ENCODE data around the gene HYAL3.
A peak's percentile ranks its signal among the peaks of the same experiment; 100 is the strongest.

HYAL3 gene

DNA sequence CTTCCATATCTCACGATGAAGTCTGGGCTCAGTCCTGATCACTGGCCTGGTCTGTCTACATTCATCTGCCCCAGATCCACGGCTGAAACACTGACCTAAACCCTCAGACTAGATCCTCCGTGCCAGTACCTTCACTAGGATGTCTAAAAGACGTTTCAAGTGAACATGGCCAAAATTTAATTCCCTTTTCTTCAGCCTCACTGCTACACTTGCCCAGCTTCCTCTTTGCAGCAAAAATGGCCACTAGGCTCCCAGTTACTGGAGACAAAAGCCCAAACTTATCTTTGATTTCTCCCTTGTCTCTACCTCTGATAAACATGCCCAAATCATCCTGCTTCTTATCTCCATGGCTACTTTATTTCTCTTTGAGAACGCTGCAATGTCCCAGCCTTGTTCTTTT, 39.8 kb upstream of the HYAL3 start:
- Histone ChIP-seq H3K27me3 (ENCODE audit: control insufficient read depth, insufficient read depth, low read length) (no peaks in the 10 kb centered on the region), H3K4me3 (ENCODE audit: low read length) (peak overlapping the region; percentile 45), H3K9ac (ENCODE audit: low read length) (no peak overlapping the region), H3K27ac (ENCODE audit: low read depth, low read length) (peak overlapping the region; percentile 38), H3K36me3 (ENCODE audit: control insufficient read depth, insufficient read depth, low read length) (no peaks in the 10 kb centered on the region), H3K4me1 (ENCODE audit: control insufficient read depth, insufficient read depth, low read length) (peaks cover 7% of the 10 kb centered on the region)

DNA sequence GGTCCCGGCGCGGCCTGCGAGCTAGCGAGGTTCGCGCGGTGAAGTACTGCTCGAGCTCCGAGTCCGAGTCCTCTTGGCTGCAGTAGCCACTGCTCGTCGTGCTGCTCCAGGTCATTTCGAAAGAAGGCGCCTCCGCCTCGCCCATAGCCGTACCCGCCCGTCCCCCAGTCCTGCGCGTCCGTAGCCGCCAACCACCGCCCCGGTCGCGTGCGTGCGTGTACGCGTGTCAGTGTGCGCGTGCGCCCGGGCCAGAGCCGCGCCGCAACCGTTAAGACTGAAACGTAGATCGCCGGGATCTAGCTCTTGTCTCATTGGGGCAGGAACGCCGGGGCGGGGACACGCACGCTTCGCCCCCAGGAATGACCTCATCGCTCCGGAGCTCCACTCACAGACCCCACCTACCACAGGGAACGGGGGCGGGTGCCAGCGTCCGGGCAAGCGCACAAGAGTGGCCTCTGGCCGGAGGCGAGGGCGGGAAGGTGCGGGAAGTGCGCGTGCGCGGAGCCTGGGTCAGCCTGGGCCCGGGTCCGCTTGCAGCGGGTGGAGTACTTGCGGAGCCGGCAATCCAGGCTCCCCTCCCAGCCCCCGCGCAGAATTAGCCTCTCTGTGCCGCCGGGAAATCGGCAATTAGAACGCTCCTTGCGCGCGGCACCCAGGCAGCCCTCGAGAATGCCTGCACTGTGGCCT, 38.1 kb upstream of the HYAL3 start:
- Histone ChIP-seq H3K36me3 (ENCODE audit: control insufficient read depth, insufficient read depth, low read length) (no peaks in the 10 kb centered on the region), H3K27ac (ENCODE audit: low read depth, low read length) (peak overlapping the region; percentile 96), H3K4me1 (ENCODE audit: control insufficient read depth, insufficient read depth, low read length) (peaks cover 7% of the 10 kb centered on the region), H3K9ac (ENCODE audit: low read length) (peak overlapping the region; percentile 85), H3K4me3 (ENCODE audit: low read length) (peak overlapping the region; percentile 87), H3K27me3 (ENCODE audit: control insufficient read depth, insufficient read depth, low read length) (no peaks in the 10 kb centered on the region)

DNA sequence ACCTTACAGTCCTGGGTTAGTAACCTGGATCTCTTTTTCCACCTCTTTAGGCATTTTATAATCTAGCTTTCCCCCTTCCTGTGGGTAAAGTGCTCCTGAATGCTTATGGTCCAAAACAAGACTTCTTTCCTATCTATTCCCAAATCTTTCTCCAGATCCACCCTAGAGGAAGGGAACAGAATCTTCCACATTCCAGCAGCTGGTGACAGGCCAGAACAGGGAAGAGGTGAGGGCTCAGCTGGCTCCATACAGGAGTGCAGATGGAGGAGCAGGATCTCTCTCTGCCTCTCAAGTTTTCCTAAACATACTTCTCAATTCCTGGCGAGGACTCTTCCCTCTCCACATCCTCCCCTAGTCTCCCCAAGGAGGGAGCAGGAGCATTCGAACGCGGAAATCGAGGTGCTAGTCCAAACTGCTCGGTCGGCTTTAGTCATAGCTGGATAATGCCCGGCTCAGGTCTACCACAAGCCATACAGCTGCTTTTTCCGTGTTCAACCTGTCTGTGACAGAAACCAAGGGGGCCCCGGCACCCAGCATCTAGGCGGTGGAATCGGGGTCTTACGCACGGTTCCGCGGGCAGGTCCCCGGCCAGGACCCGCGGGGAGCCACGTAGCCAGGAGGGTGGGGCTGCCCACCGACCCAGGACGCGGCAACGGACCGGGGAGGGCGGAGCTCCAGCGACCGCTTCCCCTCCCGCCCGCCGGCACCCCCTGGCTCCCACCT, 37.4 kb upstream of the HYAL3 start:
- Histone ChIP-seq H3K27ac (ENCODE audit: low read depth, low read length) (peak overlapping the region; percentile 96), H3K27me3 (ENCODE audit: control insufficient read depth, insufficient read depth, low read length) (no peaks in the 10 kb centered on the region), H3K9ac (ENCODE audit: low read length) (peak overlapping the region; percentile 85), H3K4me1 (ENCODE audit: control insufficient read depth, insufficient read depth, low read length) (peaks cover 7% of the 10 kb centered on the region), H3K36me3 (ENCODE audit: control insufficient read depth, insufficient read depth, low read length) (no peaks in the 10 kb centered on the region), H3K4me3 (ENCODE audit: low read length) (peak overlapping the region; percentile 87)

DNA sequence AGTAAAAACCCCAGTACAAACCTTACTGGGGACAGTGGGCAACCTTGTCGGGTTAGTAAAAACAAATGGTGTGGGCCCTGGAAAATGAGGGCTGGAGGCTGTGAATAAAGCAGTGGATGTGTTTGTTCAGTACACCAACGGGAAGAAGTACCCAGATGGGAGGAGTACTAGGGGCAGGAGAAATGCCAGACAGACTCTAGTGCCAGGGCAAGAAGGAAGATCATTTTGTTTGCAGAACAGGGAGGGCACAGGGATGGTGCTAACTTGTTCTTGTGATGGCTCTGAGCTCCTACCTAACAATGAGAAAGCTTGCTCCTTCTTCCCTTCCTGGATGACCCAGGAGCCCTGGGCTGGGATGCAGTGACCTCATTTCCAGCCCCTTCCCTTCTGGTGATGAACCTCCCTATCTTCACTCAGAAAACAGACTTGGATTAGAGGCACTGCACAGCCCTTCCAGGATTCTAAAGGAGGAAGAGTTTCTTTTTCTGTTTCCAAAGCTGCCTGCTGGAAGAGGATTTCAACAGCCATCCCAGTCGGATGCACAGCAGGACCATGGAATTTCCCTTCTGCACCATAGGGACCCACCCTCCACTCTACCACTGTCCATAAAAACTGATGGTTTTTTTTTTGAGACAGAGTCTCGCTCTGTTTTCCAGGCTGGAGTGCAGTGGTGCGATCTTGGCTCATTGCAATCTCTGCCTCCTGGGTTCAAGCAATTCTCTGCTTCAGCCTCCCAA, 35.3 kb upstream of the HYAL3 start:
- Histone ChIP-seq H3K4me1 (ENCODE audit: control insufficient read depth, insufficient read depth, low read length) (peaks cover 3% of the 10 kb centered on the region), H3K27me3 (ENCODE audit: control insufficient read depth, insufficient read depth, low read length) (no peaks in the 10 kb centered on the region), H3K36me3 (ENCODE audit: control insufficient read depth, insufficient read depth, low read length) (peaks cover 6% of the 10 kb centered on the region), H3K27ac (ENCODE audit: low read depth, low read length) (no peak overlapping the region), H3K9ac (ENCODE audit: low read length) (no peak overlapping the region), H3K4me3 (ENCODE audit: low read length) (no peak overlapping the region)

DNA sequence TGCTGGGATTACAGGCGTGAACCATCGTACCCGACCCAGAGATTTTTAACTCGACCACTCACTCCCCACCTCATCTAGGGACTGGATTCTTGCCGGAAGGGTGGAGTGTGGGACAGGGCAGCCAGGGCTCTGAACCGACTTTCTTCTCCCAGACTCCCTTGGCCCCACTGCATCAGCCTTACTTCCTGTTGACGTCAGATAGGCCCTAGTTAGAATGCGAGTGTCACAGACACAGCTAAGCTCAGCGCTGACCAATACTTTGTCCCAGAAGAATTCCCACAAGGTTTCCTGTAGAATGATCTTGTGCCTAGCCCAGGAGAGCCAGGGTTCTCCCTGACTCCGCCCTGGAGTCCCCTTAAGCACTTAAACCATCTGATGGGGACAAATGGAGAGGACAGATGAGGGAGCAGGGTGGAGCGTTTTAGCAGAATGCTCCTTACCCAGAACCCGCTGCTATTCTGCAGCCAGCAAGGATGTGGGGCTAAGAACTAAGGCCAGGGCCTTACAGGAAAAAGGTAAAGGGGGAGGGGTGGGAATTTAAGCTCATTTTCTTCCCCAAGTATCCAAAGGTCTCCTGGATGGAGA, 34.6 kb upstream of the HYAL3 start:
- peaks cover 3% of the 10 kb centered on the region for H3K4me1 ChIP-seq (ENCODE audit: control insufficient read depth, insufficient read depth, low read length)

DNA sequence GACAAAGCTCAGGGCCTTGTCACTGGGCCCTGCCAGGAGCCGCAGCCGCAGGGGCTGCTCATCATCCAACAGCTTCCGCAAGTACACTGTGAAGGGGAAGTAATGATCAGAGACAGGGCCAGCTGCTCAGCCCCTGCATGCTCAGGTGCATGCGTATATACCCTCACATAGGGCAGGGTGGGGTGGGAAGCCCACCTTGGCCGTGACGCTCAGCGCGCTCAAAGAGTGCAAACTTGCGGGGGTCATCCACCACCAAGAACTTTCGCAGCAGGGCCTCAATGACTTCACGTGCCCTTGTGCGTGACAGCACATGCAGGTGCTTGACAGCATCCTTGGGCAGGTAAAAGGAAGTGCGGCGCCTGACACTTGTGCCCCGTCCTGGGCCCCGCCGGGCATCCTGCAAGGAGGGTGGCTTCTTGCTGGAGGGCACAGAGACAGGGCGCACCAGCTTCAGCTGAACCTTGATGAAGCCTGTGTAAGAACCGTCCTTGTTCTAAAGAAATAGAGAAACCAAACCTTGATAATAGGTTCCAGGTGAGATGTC, 32.2 kb upstream of the HYAL3 start:
- no peak overlapping the region for H3K9ac ChIP-seq (ENCODE audit: low read length)
- H3K27me3 ChIP-seq (ENCODE audit: control insufficient read depth, insufficient read depth, low read length), result no peaks in the 10 kb centered on the region
- H3K27ac ChIP-seq (ENCODE audit: low read depth, low read length), result no peak overlapping the region
- peaks cover 6% of the 10 kb centered on the region for H3K36me3 ChIP-seq (ENCODE audit: control insufficient read depth, insufficient read depth, low read length)
- H3K4me1 ChIP-seq (ENCODE audit: control insufficient read depth, insufficient read depth, low read length), result peaks cover 16% of the 10 kb centered on the region
- H3K4me3 ChIP-seq (ENCODE audit: low read length), result no peak overlapping the region

More for the DNA sequence above, 34.6 kb upstream of the HYAL3 start:
- Histone ChIP-seq H3K27me3 (ENCODE audit: control insufficient read depth, insufficient read depth, low read length) (no peaks in the 10 kb centered on the region), H3K27ac (ENCODE audit: low read depth, low read length) (no peak overlapping the region), H3K36me3 (ENCODE audit: control insufficient read depth, insufficient read depth, low read length) (peaks cover 6% of the 10 kb centered on the region), H3K9ac (ENCODE audit: low read length) (no peak overlapping the region), H3K4me3 (ENCODE audit: low read length) (no peak overlapping the region)

DNA sequence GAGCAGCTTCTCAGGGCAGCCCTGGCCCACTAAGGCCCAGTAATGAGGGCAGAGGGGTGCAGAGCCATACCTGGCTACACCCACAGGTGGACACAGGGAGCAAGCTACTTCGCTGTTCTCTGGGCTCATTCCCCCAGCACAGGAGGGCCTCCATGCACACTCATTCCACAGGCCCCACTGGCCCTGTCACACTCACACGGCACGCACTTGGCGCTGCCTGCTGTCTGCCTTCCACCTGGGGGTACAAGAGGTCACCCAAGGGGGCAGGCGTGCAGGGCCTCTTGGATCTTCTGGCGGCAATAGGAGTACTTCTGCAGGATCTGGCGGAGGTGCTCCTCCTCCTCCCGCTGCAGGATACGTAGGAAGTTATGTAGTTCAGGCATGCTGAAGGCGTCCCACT, 31.1 kb upstream of the HYAL3 start:
- Histone ChIP-seq H3K27ac (ENCODE audit: low read depth, low read length) (no peak overlapping the region), H3K4me3 (ENCODE audit: low read length) (no peak overlapping the region), H3K9ac (ENCODE audit: low read length) (no peak overlapping the region), H3K36me3 (ENCODE audit: control insufficient read depth, insufficient read depth, low read length) (peaks cover 12% of the 10 kb centered on the region), H3K27me3 (ENCODE audit: control insufficient read depth, insufficient read depth, low read length) (no peaks in the 10 kb centered on the region), H3K4me1 (ENCODE audit: control insufficient read depth, insufficient read depth, low read length) (peaks cover 13% of the 10 kb centered on the region)

DNA sequence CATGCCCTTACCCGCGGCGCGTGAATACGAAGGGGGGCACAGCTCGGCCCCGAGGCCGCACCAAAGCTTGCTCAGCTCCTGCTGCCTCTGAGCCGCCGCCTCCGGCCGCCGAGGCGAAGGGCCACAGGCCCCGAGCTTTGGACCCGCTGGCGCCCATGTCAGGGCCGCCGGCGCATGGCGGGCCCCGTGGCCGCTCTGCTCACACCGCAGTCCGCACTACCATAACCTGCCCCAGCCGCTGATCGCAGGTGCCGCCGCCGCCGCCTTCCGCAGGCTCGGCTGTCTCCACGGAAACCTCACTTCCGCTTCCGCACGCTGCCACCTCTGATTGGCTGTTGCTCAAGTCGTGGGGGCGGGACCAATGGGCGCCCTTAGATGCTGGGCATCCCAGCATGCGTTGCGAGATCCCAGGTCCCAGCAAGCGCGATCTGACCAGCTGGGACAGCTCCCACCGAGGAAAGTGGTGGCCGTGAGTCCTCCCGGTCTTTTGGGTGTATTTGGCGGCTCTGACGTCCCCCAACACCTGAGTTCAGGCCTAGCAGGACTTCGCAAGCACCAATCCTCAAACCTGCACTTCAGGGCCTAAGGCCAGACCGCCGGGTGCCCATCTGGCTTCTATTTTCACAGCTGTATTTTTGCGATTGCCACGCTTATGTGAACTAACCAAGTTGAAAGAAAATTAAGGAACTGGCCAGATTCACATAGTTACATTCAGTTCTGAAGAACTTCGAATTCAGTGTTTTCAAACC, 28.9 kb upstream of the HYAL3 start, which contains the start of gene TUSC2:
TSS of gene TUSC2 (minus strand) at position 281 of the 749 bp plus-strand sequence. CDS start at position 157, 124 bp downstream.
- H3K36me3 ChIP-seq (ENCODE audit: control insufficient read depth, insufficient read depth, low read length), result peaks cover 12% of the 10 kb centered on the region
- H3K4me3 ChIP-seq (ENCODE audit: low read length), result peak within 1 kb of the TSS; percentile 81
- H3K9ac ChIP-seq (ENCODE audit: low read length), result peak within 1 kb of the TSS; percentile 69
- H3K4me1 ChIP-seq (ENCODE audit: control insufficient read depth, insufficient read depth, low read length), result peaks cover 13% of the 10 kb centered on the region
- no peaks in the 10 kb centered on the region for H3K27me3 ChIP-seq (ENCODE audit: control insufficient read depth, insufficient read depth, low read length)
- H3K27ac ChIP-seq (ENCODE audit: low read depth, low read length), result peak within 1 kb of the TSS; percentile 78

DNA sequence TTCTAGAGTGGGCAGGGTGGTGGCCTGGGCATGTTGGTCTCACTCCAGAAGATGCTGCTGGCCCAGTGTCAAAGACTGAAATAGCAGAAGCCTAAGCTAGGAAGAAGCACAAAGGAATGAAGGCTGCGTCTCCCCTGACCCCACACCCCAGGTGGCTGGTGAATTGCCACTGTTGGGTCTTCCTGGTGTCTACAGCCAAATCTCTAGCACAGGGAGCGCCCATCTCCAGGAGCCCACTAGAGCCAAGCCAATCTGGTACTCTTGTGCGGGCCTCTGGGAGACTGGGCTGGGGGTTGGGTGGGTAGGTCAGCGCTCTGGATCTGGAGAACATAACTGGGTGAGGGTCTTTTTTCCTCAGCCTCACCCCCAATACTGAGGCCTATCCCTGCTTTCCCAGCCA, 27.9 kb upstream of the HYAL3 start:
- peak overlapping the region; percentile 45 for H3K9ac ChIP-seq (ENCODE audit: low read length)
- H3K27ac ChIP-seq (ENCODE audit: low read depth, low read length), result no peak overlapping the region
- H3K27me3 ChIP-seq (ENCODE audit: control insufficient read depth, insufficient read depth, low read length), result no peaks in the 10 kb centered on the region
- H3K4me3 ChIP-seq (ENCODE audit: low read length), result peak overlapping the region; percentile 81
- peaks cover 12% of the 10 kb centered on the region for H3K36me3 ChIP-seq (ENCODE audit: control insufficient read depth, insufficient read depth, low read length)
- peaks cover 14% of the 10 kb centered on the region for H3K4me1 ChIP-seq (ENCODE audit: control insufficient read depth, insufficient read depth, low read length)

DNA sequence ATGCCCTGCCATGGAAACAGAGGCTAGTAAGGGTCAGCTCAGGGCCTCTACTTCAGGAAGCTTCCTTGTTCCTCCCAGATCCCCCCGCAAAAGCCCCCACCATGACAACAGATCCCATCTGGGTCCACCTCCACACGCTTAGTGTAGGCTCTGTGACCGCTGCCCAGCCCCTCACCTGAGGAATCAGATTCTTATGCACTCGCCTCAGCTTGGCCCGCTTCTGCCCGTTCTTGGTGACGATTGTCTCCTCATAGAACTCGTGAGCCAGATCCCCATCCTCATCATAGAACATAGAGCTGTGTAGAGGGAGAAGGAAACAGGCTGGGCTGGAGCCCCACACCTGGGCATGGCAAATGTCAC, 27.0 kb upstream of the HYAL3 start:
- H3K4me3 ChIP-seq (ENCODE audit: low read length), result no peak overlapping the region
- H3K27me3 ChIP-seq (ENCODE audit: control insufficient read depth, insufficient read depth, low read length), result no peaks in the 10 kb centered on the region
- H3K36me3 ChIP-seq (ENCODE audit: control insufficient read depth, insufficient read depth, low read length), result peaks cover 12% of the 10 kb centered on the region
- H3K9ac ChIP-seq (ENCODE audit: low read length), result no peak overlapping the region
- peaks cover 17% of the 10 kb centered on the region for H3K4me1 ChIP-seq (ENCODE audit: control insufficient read depth, insufficient read depth, low read length)
- no peak overlapping the region for H3K27ac ChIP-seq (ENCODE audit: low read depth, low read length)

DNA sequence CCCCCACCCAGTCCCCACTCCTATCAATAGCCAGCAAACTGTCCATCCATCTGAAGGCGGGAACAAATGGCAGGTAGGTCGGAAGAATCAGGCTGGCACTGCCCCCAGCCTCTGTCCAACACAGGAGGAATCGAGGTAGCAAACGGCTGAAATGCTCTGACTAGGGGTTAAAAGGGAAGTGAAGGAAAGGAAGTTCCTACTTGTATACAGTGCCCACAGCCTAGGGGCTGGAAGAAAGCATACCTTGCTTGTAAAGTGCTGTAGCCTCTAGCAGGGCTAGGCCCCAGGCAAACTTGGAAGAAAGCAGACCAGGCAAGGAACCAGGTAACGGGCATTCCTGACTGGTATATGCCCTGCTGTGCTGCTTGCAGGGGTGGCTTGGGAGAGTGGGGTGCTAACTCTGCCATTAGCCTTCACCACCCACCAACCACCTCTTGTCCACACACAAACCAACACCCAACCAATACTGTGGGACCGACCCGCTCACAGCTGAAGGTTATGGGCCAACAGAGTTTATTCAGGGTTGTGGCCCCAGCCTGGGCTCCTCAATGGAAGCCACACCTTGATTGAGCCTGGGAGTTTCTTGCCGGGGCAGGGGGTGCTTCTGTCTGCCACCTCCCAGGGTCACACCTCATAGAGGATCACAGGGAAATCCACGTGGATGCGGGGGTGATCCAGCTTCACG, 26.4 kb upstream of the HYAL3 start:
- H3K4me1 ChIP-seq (ENCODE audit: control insufficient read depth, insufficient read depth, low read length), result peaks cover 17% of the 10 kb centered on the region
- H3K27ac ChIP-seq (ENCODE audit: low read depth, low read length), result no peak overlapping the region
- H3K4me3 ChIP-seq (ENCODE audit: low read length), result no peak overlapping the region
- H3K9ac ChIP-seq (ENCODE audit: low read length), result no peak overlapping the region
- no peaks in the 10 kb centered on the region for H3K27me3 ChIP-seq (ENCODE audit: control insufficient read depth, insufficient read depth, low read length)
- H3K36me3 ChIP-seq (ENCODE audit: control insufficient read depth, insufficient read depth, low read length), result peaks cover 10% of the 10 kb centered on the region
